ENCODE data around the gene GRM1.

GRM1 gene

GRCh38 chr6:146337376-146337775, 308.5 kb downstream of the GRM1 start:
- TF ChIP-seq ZFX (IDR thresholded peaks at IDR 0.05) (no peak), CTCF (conservative IDR thresholded peaks at IDR 0.05) (no peak)
- H3K27ac ChIP-seq, result no peak overlapping the region

- H3K27ac ChIP-seq, result no peak overlapping the region
- TF ChIP-seq CTCF (conservative IDR thresholded peaks at IDR 0.05), result no peak
- TF ChIP-seq ZFX (IDR thresholded peaks at IDR 0.05), result no peak
Measured at GRCh38 chr6:146339716-146340115, 310.9 kb downstream of the GRM1 start.

GRCh38 chr6:146341493-146342230, 312.8 kb downstream of the GRM1 start:
- no peak overlapping the region for H3K27ac ChIP-seq
- no peak for TF ChIP-seq ZFX (IDR thresholded peaks at IDR 0.05)
- no peak for TF ChIP-seq CTCF (conservative IDR thresholded peaks at IDR 0.05)

GRCh38 chr6:146345598-146345997, 316.7 kb downstream of the GRM1 start:
- TF ChIP-seq CTCF (conservative IDR thresholded peaks at IDR 0.05) (no peak), ZFX (IDR thresholded peaks at IDR 0.05) (no peak)
- H3K27ac ChIP-seq, result no peak overlapping the region

GRCh38 chr6:146347090-146347489, 318.2 kb downstream of the GRM1 start:
- H3K27ac ChIP-seq, result no peak overlapping the region
- TF ChIP-seq CTCF (conservative IDR thresholded peaks at IDR 0.05) (no peak), ZFX (IDR thresholded peaks at IDR 0.05) (no peak)

- no peak overlapping the region for H3K27ac ChIP-seq
- TF ChIP-seq ZFX (IDR thresholded peaks at IDR 0.05), result no peak
- no peak for TF ChIP-seq CTCF (conservative IDR thresholded peaks at IDR 0.05)
Measured at GRCh38 chr6:146347690-146348089, 318.8 kb downstream of the GRM1 start.

- no peak overlapping the region for H3K27ac ChIP-seq
Measured at GRCh38 chr6:146351018-146351417, 322.2 kb downstream of the GRM1 start.

More at GRCh38 chr6:146351018-146351417, 322.2 kb downstream of the GRM1 start:
- TF ChIP-seq ZFX (IDR thresholded peaks at IDR 0.05) (no peak), CTCF (conservative IDR thresholded peaks at IDR 0.05) (no peak)

Data from C4-2B (cell line).